Activated T-helper 2 cell treated with anti-CD3 and anti-CD28 coated beads, Interferon-gamma antibody, Interleukin-2, Interleukin-4, amounts not matched to agents 10 μg/mL and 5 μg/mL and 100 μg/mL, durations not matched to agents 14 hours and 24 hours and 36 hours (primary cell): ENCODE data around the gene SRCIN1. TPM values are rescaled to one million over a fixed set of nuclear protein-coding genes. Genes with fewer than 3 reads are reported as not detected.

Experiments
- DNase-seq: peaks from one replicate; pipeline ENCODE4 v3.0.0; 2021; ENCODE audit warnings: low spot score
- H3K27ac Mint-ChIP-seq: one replicate; pipeline ENCODE4 v1.8.0; 2021; ENCODE audit warnings: mixed read lengths
- H3K27me3 Mint-ChIP-seq: one replicate; pipeline ENCODE4 v1.8.0; 2021; ENCODE audit warnings: low read depth, mixed read lengths
- H3K36me3 Mint-ChIP-seq: one replicate; pipeline ENCODE4 v1.8.0; 2021; ENCODE audit warnings: low read depth, mixed read lengths
- H3K4me1 Mint-ChIP-seq: one replicate; pipeline ENCODE4 v1.8.0; 2021; ENCODE audit warnings: low read depth, mixed read lengths
- H3K4me3 Mint-ChIP-seq: one replicate; pipeline ENCODE4 v1.8.0; 2021; ENCODE audit warnings: low read depth, mild to moderate bottlenecking, moderate library complexity, mixed read lengths
- H3K9me3 Mint-ChIP-seq: one replicate; pipeline ENCODE4 v1.8.0; 2021; ENCODE audit warnings: mixed read lengths
- intact Hi-C: fragments of 100-400 bp; cut with micrococcal nuclease; formaldehyde crosslinking; loops from one replicate; pipeline ENCODE4 v1.15.1; 2023
- total RNA-seq: library from RNA; stranded (reverse); gene quantifications from 2 replicates; pipeline ENCODE4 v1.2.3, GENCODE V29; 2022

SRCIN1 gene
- total RNA-seq, 1 donor from 2014 or later: 0.16 TPM

- Mint-ChIP-seq H3K27me3 (peaks cover 81% of the 10 kb centered on the region), H3K27ac (no peak overlapping the region), H3K9me3 (no peaks in the 10 kb centered on the region), H3K4me3 (no peak overlapping the region), H3K36me3 (no peaks in the 10 kb centered on the region), H3K4me1 (peaks cover 32% of the 10 kb centered on the region)
- no peak for DNase-seq
- intact Hi-C loops: no loop called here
These were observed 17.0 kb downstream of the SRCIN1 start for GRCh38 chr17:38588788-38589174.

- no peaks in the 10 kb centered on the region for H3K9me3 Mint-ChIP-seq
- no peaks in the 10 kb centered on the region for H3K36me3 Mint-ChIP-seq
- intact Hi-C loops: no loop called here
- no peak overlapping the region for H3K27ac Mint-ChIP-seq
- peaks cover 30% of the 10 kb centered on the region for H3K4me1 Mint-ChIP-seq
- DNase-seq: no peak
- no peak overlapping the region for H3K4me3 Mint-ChIP-seq
- H3K27me3 Mint-ChIP-seq: peaks cover 77% of the 10 kb centered on the region
These were observed 17.6 kb downstream of the SRCIN1 start for GRCh38 chr17:38587947-38588787.

- Mint-ChIP-seq H3K27me3 (peaks cover 74% of the 10 kb centered on the region), H3K36me3 (no peaks in the 10 kb centered on the region), H3K4me3 (no peak overlapping the region), H3K27ac (no peak overlapping the region), H3K4me1 (peaks cover 21% of the 10 kb centered on the region), H3K9me3 (no peaks in the 10 kb centered on the region)
- DNase-seq: no peak
- intact Hi-C loops: no loop called here
These were observed 18.5 kb downstream of the SRCIN1 start for GRCh38 chr17:38587203-38587602.

- no peaks in the 10 kb centered on the region for H3K36me3 Mint-ChIP-seq
- H3K4me3 Mint-ChIP-seq: no peak overlapping the region
- H3K9me3 Mint-ChIP-seq: no peaks in the 10 kb centered on the region
- peaks cover 78% of the 10 kb centered on the region for H3K27me3 Mint-ChIP-seq
- intact Hi-C loops: no loop called here
- no peak overlapping the region for H3K27ac Mint-ChIP-seq
- DNase-seq: no peak
- H3K4me1 Mint-ChIP-seq: peaks cover 17% of the 10 kb centered on the region
These were observed 19.0 kb downstream of the SRCIN1 start for GRCh38 chr17:38586788-38587187.

- peaks cover 75% of the 10 kb centered on the region for H3K27me3 Mint-ChIP-seq
- H3K4me3 Mint-ChIP-seq: no peak overlapping the region
- DNase-seq: no peak
- no peaks in the 10 kb centered on the region for H3K9me3 Mint-ChIP-seq
- H3K4me1 Mint-ChIP-seq: peaks cover 10% of the 10 kb centered on the region
- intact Hi-C loops: no loop called here
- no peaks in the 10 kb centered on the region for H3K36me3 Mint-ChIP-seq
- no peak overlapping the region for H3K27ac Mint-ChIP-seq
These were observed 19.7 kb downstream of the SRCIN1 start for GRCh38 chr17:38585918-38586529.

- H3K4me3 Mint-ChIP-seq: no peak overlapping the region
- peaks cover 6% of the 10 kb centered on the region for H3K4me1 Mint-ChIP-seq
- no peaks in the 10 kb centered on the region for H3K9me3 Mint-ChIP-seq
- peaks cover 73% of the 10 kb centered on the region for H3K27me3 Mint-ChIP-seq
- no peak overlapping the region for H3K27ac Mint-ChIP-seq
- H3K36me3 Mint-ChIP-seq: no peaks in the 10 kb centered on the region
- intact Hi-C loops: no loop called here
- no peak for DNase-seq
These were observed 20.5 kb downstream of the SRCIN1 start for GRCh38 chr17:38585056-38585917.

GRCh38 chr17:38584350-38584925 lies 21.3 kb downstream of the SRCIN1 start:
- Mint-ChIP-seq H3K36me3 (no peaks in the 10 kb centered on the region), H3K4me1 (peaks cover 6% of the 10 kb centered on the region), H3K9me3 (no peaks in the 10 kb centered on the region), H3K4me3 (no peak overlapping the region), H3K27me3 (peaks cover 74% of the 10 kb centered on the region), H3K27ac (no peak overlapping the region)
- intact Hi-C loops: loop anchor here (1.0 kb wide), 2 partner anchors 25 to 92 kb away; no protein-coding TSS in a partner anchor
- DNase-seq: peak; percentile 42

- no peaks in the 10 kb centered on the region for H3K9me3 Mint-ChIP-seq
- no peaks in the 10 kb centered on the region for H3K36me3 Mint-ChIP-seq
- H3K27ac Mint-ChIP-seq: no peak overlapping the region
- H3K27me3 Mint-ChIP-seq: peaks cover 74% of the 10 kb centered on the region
- intact Hi-C loops: loop anchor here (1.0 kb wide), 2 partner anchors 25 to 92 kb away; no protein-coding TSS in a partner anchor
- H3K4me3 Mint-ChIP-seq: no peak overlapping the region
- H3K4me1 Mint-ChIP-seq: peaks cover 6% of the 10 kb centered on the region
- no peak for DNase-seq
These were observed 21.9 kb downstream of the SRCIN1 start for GRCh38 chr17:38583828-38584349.

- Mint-ChIP-seq H3K4me1 (peaks cover 6% of the 10 kb centered on the region), H3K36me3 (no peaks in the 10 kb centered on the region)
- intact Hi-C loops: no loop called here
These were observed 22.6 kb downstream of the SRCIN1 start for GRCh38 chr17:38583176-38583575.

GRCh38 chr17:38582069-38582468 lies 23.7 kb downstream of the SRCIN1 start:
- H3K9me3 Mint-ChIP-seq: no peaks in the 10 kb centered on the region
- intact Hi-C loops: no loop called here
- H3K27me3 Mint-ChIP-seq: peaks cover 69% of the 10 kb centered on the region
- no peak overlapping the region for H3K27ac Mint-ChIP-seq
- H3K36me3 Mint-ChIP-seq: no peaks in the 10 kb centered on the region
- H3K4me3 Mint-ChIP-seq: no peak overlapping the region
- H3K4me1 Mint-ChIP-seq: peaks cover 4% of the 10 kb centered on the region
- DNase-seq: no peak

More at GRCh38 chr17:38583176-38583575, 22.6 kb downstream of the SRCIN1 start:
- no peak overlapping the region for H3K27ac Mint-ChIP-seq
- H3K9me3 Mint-ChIP-seq: no peaks in the 10 kb centered on the region
- DNase-seq: no peak
- H3K27me3 Mint-ChIP-seq: peaks cover 69% of the 10 kb centered on the region
- no peak overlapping the region for H3K4me3 Mint-ChIP-seq

GRCh38 chr17:38579934-38580333 lies 25.8 kb downstream of the SRCIN1 start:
- Mint-ChIP-seq H3K4me1 (peaks cover 4% of the 10 kb centered on the region), H3K36me3 (no peaks in the 10 kb centered on the region), H3K9me3 (no peaks in the 10 kb centered on the region), H3K4me3 (no peak overlapping the region), H3K27ac (no peak overlapping the region), H3K27me3 (peaks cover 74% of the 10 kb centered on the region)
- intact Hi-C loops: no loop called here
- no peak for DNase-seq

- intact Hi-C loops: no loop called here
- Mint-ChIP-seq H3K4me3 (no peak overlapping the region), H3K4me1 (no peaks in the 10 kb centered on the region), H3K36me3 (no peaks in the 10 kb centered on the region), H3K9me3 (no peaks in the 10 kb centered on the region), H3K27me3 (peaks cover 77% of the 10 kb centered on the region), H3K27ac (no peak overlapping the region)
- no peak for DNase-seq
These were observed 26.7 kb downstream of the SRCIN1 start for GRCh38 chr17:38579083-38579480.
